Loucy (cell line): ENCODE measurements around the gene ARL3.
"Not testable (repeated sequence)": the region's sequence is repeated elsewhere in the genome, so short reads cannot be mapped to it uniquely, and the experiment has no call there.

Experiments
- H2AFZ ChIP-seq: fragments of 200-600 bp; sonication (generic); 2 replicates; pipeline ENCODE4 v1.6.0; 2016; ENCODE audit warnings: antibody characterized with exemption, mild to moderate bottlenecking, low read length, moderate library complexity
- H3F3A ChIP-seq: fragments of 200-600 bp; 2 replicates; pipeline ENCODE4 v1.6.0; 2016; ENCODE audit warnings: antibody characterized with exemption, low read depth, mild to moderate bottlenecking
- H3K27me3 ChIP-seq: fragments of 200-600 bp; sonication (generic); 2 replicates; pipeline ENCODE4 v1.6.1; 2014; ENCODE audit warnings: low read length, mild to moderate bottlenecking; ENCODE audit not compliant: insufficient read depth, poor library complexity, severe bottlenecking
- H3K36me3 ChIP-seq: fragments of 200-600 bp; sonication (generic); 2 replicates; pipeline ENCODE4 v1.6.1; 2016; ENCODE audit warnings: low read length; ENCODE audit not compliant: insufficient read depth
- H3K4me1 ChIP-seq: fragments of 200-600 bp; sonication (generic); 2 replicates; pipeline ENCODE4 v1.5.1; 2014; ENCODE audit warnings: low read length, mild to moderate bottlenecking; ENCODE audit not compliant: insufficient read depth, poor library complexity, severe bottlenecking
- H3K4me2 ChIP-seq: fragments of 200-600 bp; sonication (generic); 2 replicates; pipeline ENCODE4 v1.6.0; 2014; ENCODE audit warnings: antibody characterized with exemption, low read length, low read depth, mild to moderate bottlenecking; ENCODE audit not compliant: poor library complexity, severe bottlenecking
- H3K4me3 ChIP-seq: fragments of 200-600 bp; sonication (generic); 2 replicates; pipeline ENCODE4 v1.5.1; 2014; ENCODE audit warnings: low read length, mild to moderate bottlenecking, mixed read lengths; ENCODE audit not compliant: poor library complexity, severe bottlenecking
- H3K79me2 ChIP-seq: fragments of 200-600 bp; sonication (generic); 2 replicates; pipeline ENCODE4 v1.6.1; 2014; ENCODE audit warnings: low read length; ENCODE audit not compliant: insufficient read depth
- H3K9ac ChIP-seq: fragments of 200-600 bp; sonication (generic); 2 replicates; pipeline ENCODE4 v1.6.0; 2014; ENCODE audit warnings: mild to moderate bottlenecking, low read depth, low read length, moderate library complexity; ENCODE audit not compliant: poor library complexity, severe bottlenecking
- H3K9me2 ChIP-seq: fragments of 200-600 bp; sonication (generic); replicated peaks from 2 replicates; pipeline ENCODE4 v1.6.1; 2016; ENCODE audit warnings: low read depth, low read length, mixed read lengths
- H3K9me3 ChIP-seq: fragments of 200-600 bp; sonication (generic); 2 replicates; pipeline ENCODE4 v1.6.1; 2014; ENCODE audit warnings: mild to moderate bottlenecking, antibody characterized with exemption, low read length, low read depth; ENCODE audit not compliant: insufficient read depth
- H4K20me1 ChIP-seq: fragments of 200-600 bp; sonication (generic); 2 replicates; pipeline ENCODE4 v1.6.0; 2014; ENCODE audit warnings: antibody characterized with exemption, low read length, mild to moderate bottlenecking; ENCODE audit not compliant: insufficient read depth, poor library complexity, severe bottlenecking
- EZH2phosphoT487 ChIP-seq: fragments of 200-600 bp; IDR thresholded peaks from 2 replicates; pipeline ENCODE4 v1.6.1; 2018; ENCODE audit warnings: antibody characterized with exemption, mild to moderate bottlenecking, moderate library complexity, borderline replicate concordance
- TF ChIP-seq, protein P1 (sequence below): fragments of 200-600 bp; sonication (generic); conservative IDR thresholded peaks from 2 replicates; pipeline ENCODE4 v1.5.1; 2014; ENCODE audit warnings: mild to moderate bottlenecking, antibody characterized with exemption, low read length

ARL3 gene

GRCh38 chr10:102744374-102745051 lies 30.3 kb upstream of the ARL3 start:
- Histone ChIP-seq H3K4me1 (peaks cover 48% of the 10 kb centered on the region), H3F3A (no peaks in the 10 kb centered on the region), H4K20me1 (peaks cover 8% of the 10 kb centered on the region), H2AFZ (no peak overlapping the region), H3K27me3 (no peaks in the 10 kb centered on the region), H3K9me2 (no peaks in the 10 kb centered on the region; the same call in 1 of the 2 replicates), H3K4me3 (peak overlapping the region; percentile 90), H3K9me3 (no peaks in the 10 kb centered on the region), H3K36me3 (no peaks in the 10 kb centered on the region), H3K9ac (peak overlapping the region; percentile 87), H3K79me2 (peaks cover 40% of the 10 kb centered on the region), H3K4me2 (peak overlapping the region; percentile 88)
- TF ChIP-seq EZH2phosphoT487, result no peak

DNA sequence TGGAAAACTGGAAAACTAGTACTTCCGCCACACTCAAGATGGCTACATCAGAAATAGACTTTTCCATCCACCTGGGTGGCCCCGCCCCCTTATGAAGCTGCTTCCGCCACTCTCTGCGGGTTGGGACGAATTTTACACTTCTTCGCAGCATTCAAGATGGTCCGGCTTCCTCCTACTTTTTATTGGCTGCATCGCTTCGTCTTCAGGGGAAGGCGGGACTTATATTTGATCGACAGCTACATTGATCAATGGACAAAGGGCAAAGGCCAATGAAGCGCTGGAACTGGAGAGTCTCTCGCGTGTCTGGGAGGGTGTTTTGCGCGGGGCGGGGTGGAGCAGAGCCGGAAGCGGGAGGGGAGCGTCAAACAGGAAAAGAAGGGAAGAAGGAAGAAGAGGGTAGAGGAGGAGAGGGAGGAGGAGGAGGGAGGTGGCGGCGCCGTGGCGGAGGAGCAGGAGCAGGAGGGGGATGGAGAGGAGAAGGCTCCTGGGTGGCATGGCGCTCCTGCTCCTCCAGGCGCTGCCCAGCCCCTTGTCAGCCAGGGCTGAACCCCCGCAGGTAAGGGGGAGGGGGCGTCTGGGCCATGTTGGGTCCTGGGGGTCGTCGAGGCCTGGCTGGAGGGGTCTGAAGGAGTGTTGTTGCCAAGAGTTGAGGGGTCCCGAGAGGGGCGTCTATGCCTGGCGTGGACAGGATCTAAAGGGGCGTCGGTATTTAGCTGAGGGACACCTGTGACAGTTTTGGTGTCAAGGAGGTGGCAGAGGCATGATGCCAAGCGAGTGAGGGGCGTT lies 29.6 kb upstream of the ARL3 start, which contains the start of gene WBP1L:
Gene WBP1L (plus strand): TSS at position 361 of the 786 bp plus-strand sequence. CDS start 106 bp downstream, at position 467.
- Histone ChIP-seq H3F3A (no peaks in the 10 kb centered on the region; the same call in 1 of the 2 replicates), H4K20me1 (peaks cover 8% of the 10 kb centered on the region), H3K27me3 (no peaks in the 10 kb centered on the region), H3K4me1 (peaks cover 55% of the 10 kb centered on the region), H3K4me3 (peak within 1 kb of the TSS; percentile 90), H3K79me2 (peaks cover 40% of the 10 kb centered on the region), H3K4me2 (peak within 1 kb of the TSS; percentile 88), H3K36me3 (no peaks in the 10 kb centered on the region), H2AFZ (peak within 1 kb of the TSS; percentile 98), H3K9me3 (no peaks in the 10 kb centered on the region), H3K9me2 (no peaks in the 10 kb centered on the region; the same call in 1 of the 2 replicates), H3K9ac (peak within 1 kb of the TSS; percentile 87)
- TF ChIP-seq EZH2phosphoT487, result no peak
- TF ChIP-seq, protein P1, sequence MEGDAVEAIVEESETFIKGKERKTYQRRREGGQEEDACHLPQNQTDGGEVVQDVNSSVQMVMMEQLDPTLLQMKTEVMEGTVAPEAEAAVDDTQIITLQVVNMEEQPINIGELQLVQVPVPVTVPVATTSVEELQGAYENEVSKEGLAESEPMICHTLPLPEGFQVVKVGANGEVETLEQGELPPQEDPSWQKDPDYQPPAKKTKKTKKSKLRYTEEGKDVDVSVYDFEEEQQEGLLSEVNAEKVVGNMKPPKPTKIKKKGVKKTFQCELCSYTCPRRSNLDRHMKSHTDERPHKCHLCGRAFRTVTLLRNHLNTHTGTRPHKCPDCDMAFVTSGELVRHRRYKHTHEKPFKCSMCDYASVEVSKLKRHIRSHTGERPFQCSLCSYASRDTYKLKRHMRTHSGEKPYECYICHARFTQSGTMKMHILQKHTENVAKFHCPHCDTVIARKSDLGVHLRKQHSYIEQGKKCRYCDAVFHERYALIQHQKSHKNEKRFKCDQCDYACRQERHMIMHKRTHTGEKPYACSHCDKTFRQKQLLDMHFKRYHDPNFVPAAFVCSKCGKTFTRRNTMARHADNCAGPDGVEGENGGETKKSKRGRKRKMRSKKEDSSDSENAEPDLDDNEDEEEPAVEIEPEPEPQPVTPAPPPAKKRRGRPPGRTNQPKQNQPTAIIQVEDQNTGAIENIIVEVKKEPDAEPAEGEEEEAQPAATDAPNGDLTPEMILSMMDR, result no peak

DNA sequence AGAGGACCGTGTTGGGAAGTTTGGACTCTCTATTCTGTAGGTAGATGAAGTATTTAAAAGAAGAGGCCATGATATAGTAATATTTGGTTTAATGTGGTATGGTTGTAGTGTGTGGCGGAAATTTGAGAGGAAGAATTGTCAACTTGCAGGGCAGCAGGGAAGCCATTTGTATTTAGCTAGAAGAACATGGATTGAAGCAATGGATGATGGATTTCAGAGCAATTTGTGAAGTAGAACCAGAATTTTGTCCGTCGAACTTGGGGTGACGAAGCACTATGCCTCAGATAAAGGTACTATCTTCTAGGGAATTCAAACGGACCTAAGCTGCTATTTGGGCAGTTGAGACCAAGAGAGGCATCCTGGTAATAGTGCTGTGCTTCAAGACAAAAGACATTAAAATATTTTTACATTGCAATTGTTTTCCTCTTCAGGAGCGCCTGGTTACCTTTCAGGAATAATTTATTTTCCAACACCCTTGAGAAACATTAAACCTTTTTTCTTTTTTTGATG lies 28.9 kb upstream of the ARL3 start:
- Histone ChIP-seq H2AFZ (peak overlapping the region; percentile 98), H3K79me2 (peaks cover 34% of the 10 kb centered on the region), H3K4me3 (peak overlapping the region; percentile 30), H3K4me2 (peak overlapping the region; percentile 59), H3K27me3 (no peaks in the 10 kb centered on the region), H3F3A (no peaks in the 10 kb centered on the region; the same call in 1 of the 2 replicates), H4K20me1 (peaks cover 8% of the 10 kb centered on the region), H3K4me1 (peaks cover 61% of the 10 kb centered on the region), H3K9me3 (no peaks in the 10 kb centered on the region), H3K36me3 (no peaks in the 10 kb centered on the region), H3K9me2 (no peaks in the 10 kb centered on the region; the same call in 1 of the 2 replicates), H3K9ac (no peak overlapping the region)
- TF ChIP-seq, protein P1, result no peak
- no peak for TF ChIP-seq EZH2phosphoT487

DNA sequence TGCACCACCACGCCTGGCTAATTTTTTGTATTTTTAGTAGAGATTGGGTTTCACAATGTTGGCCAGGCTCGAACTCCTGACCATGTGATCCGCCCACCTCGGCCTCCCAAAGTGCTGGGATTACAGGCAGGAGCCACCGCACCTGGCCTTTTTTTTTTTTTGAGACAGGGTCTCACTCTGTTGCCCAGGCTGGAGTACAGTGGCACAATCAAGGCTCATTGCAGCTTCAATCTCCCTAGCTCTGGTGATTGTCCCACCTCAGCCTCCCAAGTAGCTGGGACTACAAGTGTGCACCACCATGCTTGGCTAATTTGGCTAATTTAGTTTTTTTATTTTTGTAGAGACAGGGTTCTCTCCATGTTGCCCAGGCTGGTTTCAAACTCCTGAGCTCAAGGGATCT lies 28.1 kb upstream of the ARL3 start:
- H3K36me3 ChIP-seq, H2AFZ ChIP-seq, H3K9me2 ChIP-seq, H3K9ac ChIP-seq, H3K27me3 ChIP-seq, H3K4me3 ChIP-seq, H3F3A ChIP-seq, H3K9me3 ChIP-seq, H4K20me1 ChIP-seq, H3K4me2 ChIP-seq: not testable (repeated sequence)
- H3K4me1 ChIP-seq, result peaks cover 68% of the 10 kb centered on the region
- H3K79me2 ChIP-seq, result peaks cover 32% of the 10 kb centered on the region
